ENCODE measurements around the gene ANKS1A.

ANKS1A gene

DNA sequence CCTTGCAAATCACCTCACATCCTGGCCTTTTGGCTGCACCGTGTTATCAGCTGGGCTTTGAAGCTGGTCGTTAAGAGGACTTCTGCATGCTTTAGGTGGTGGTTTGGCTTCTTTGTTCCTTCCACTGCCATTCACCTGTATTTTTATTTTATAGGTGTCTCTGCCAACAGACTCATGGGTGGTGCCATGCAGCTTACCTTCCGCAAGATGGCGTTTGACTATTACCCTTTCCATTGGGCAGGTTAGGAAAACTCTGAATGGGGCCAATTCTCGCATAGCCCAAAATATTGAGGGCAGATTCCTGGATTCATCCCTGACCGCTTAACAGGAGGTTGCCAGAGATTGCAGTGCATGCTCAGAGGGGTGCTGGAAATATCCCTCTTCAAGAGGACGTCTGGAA, 33.6 kb upstream of the ANKS1A start:
- H3K9me3 Mint-ChIP-seq, result no peaks in the 10 kb centered on the region
- TF ChIP-seq, protein P1, sequence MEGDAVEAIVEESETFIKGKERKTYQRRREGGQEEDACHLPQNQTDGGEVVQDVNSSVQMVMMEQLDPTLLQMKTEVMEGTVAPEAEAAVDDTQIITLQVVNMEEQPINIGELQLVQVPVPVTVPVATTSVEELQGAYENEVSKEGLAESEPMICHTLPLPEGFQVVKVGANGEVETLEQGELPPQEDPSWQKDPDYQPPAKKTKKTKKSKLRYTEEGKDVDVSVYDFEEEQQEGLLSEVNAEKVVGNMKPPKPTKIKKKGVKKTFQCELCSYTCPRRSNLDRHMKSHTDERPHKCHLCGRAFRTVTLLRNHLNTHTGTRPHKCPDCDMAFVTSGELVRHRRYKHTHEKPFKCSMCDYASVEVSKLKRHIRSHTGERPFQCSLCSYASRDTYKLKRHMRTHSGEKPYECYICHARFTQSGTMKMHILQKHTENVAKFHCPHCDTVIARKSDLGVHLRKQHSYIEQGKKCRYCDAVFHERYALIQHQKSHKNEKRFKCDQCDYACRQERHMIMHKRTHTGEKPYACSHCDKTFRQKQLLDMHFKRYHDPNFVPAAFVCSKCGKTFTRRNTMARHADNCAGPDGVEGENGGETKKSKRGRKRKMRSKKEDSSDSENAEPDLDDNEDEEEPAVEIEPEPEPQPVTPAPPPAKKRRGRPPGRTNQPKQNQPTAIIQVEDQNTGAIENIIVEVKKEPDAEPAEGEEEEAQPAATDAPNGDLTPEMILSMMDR (IDR thresholded peaks at IDR 0.05), result no peak
- DNase-seq, result no peak
- no peaks in the 10 kb centered on the region for H3K4me1 Mint-ChIP-seq
- H3K27me3 Mint-ChIP-seq (ENCODE audit: low read depth, poor library complexity), result no peaks in the 10 kb centered on the region
- no peak overlapping the region for H3K27ac Mint-ChIP-seq
- peaks cover 52% of the 10 kb centered on the region for H3K36me3 Mint-ChIP-seq (ENCODE audit: low read depth)
- no peak overlapping the region for H3K4me3 Mint-ChIP-seq

DNA sequence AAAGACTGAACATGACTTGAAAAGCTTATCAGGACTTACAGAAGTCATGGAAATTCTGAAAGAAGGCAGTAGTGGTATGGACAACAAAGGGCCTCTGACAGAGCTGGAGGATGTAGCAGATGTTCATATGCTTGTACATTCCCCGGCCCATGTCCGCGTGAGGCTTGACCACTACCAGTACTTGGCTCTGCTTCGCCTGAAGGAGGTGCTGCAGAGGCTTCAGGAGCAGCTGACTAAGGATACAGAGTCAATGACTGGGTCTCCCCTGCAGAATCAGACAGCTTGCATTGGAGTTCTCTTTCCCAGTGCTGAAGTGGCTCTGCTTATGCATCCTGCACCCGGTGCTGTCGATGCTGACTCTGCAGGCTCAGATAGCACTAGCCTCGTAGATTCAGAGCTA, 30.4 kb upstream of the ANKS1A start:
- Mint-ChIP-seq H3K4me1 (no peaks in the 10 kb centered on the region), H3K4me3 (no peak overlapping the region), H3K9me3 (no peaks in the 10 kb centered on the region), H3K27me3 (ENCODE audit: low read depth, poor library complexity) (no peaks in the 10 kb centered on the region), H3K27ac (no peak overlapping the region), H3K36me3 (ENCODE audit: low read depth) (peaks cover 46% of the 10 kb centered on the region)
- DNase-seq, result no peak
- TF ChIP-seq, protein P1 (IDR thresholded peaks at IDR 0.05), result no peak

DNA sequence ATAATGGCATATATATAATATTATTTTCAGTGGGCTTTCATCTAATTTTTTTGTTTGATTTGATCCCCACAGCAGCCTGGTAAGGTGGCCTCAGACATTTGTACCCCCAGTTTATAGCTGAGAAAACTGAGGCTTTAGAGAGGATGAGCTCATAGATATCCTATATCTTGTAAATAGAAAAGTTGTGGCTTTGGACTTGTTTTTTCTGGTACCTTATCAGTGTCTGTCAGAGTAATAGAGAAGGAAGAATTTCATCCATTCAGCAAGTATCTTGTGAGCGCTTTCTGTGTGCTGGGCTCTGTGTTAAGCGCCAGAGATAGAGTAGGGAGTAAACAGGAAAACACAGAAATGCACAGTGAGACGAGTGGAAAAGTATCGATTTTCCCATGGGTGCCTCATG, 29.1 kb upstream of the ANKS1A start:
- Mint-ChIP-seq H3K36me3 (ENCODE audit: low read depth) (peaks cover 52% of the 10 kb centered on the region), H3K4me3 (no peak overlapping the region), H3K4me1 (no peaks in the 10 kb centered on the region), H3K27me3 (ENCODE audit: low read depth, poor library complexity) (no peaks in the 10 kb centered on the region), H3K9me3 (no peaks in the 10 kb centered on the region), H3K27ac (no peak overlapping the region)
- TF ChIP-seq, protein P1 (IDR thresholded peaks at IDR 0.05), result no peak
- DNase-seq, result no peak

DNA sequence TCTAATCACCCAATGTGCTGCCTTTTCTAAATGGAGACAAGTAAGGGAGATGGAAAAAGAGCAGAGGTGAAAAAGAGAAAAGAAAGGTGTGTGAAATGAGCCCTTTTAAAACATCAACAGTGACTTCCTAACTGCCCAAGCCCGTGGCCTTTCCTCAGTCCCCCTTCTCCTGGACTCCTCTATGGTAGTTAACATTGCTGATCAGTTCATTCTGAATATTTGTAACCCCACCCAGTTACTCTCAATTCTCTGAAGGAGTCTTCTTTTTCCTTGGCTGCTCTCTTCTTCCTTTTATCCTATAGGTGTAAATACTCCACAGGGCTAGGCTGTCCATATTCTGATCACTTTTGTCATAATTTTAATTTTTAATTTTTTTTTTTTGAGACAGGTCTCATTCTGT, 28.3 kb upstream of the ANKS1A start:
- no peaks in the 10 kb centered on the region for H3K9me3 Mint-ChIP-seq
- no peaks in the 10 kb centered on the region for H3K4me1 Mint-ChIP-seq
- H3K4me3 Mint-ChIP-seq, result no peak overlapping the region
- H3K36me3 Mint-ChIP-seq (ENCODE audit: low read depth), result peaks cover 51% of the 10 kb centered on the region
- TF ChIP-seq, protein P1 (IDR thresholded peaks at IDR 0.05), result no peak
- no peak for DNase-seq
- H3K27me3 Mint-ChIP-seq (ENCODE audit: low read depth, poor library complexity), result no peaks in the 10 kb centered on the region
- peak overlapping the region; percentile 36 for H3K27ac Mint-ChIP-seq

DNA sequence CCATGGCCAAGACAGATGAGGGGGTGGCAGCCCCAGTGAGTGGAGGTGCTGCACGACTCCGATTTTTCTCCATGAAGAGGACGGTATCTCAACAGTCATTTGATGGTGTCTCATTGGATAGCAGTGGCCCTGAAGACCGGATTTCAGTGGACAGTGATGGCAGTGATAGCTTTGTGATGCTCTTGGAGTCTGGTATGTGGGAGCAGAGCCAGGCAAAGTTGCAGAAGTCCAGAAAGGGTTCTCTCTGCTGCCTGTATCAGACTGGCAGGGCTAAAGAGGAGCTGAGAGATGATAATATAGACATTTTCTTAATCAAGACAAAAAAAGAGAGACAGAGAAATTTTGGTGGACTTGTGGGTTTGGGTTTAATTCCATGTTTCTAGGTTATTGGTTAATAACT, 25.0 kb upstream of the ANKS1A start:
- H3K4me3 Mint-ChIP-seq, result no peak overlapping the region
- no peak for DNase-seq

DNA sequence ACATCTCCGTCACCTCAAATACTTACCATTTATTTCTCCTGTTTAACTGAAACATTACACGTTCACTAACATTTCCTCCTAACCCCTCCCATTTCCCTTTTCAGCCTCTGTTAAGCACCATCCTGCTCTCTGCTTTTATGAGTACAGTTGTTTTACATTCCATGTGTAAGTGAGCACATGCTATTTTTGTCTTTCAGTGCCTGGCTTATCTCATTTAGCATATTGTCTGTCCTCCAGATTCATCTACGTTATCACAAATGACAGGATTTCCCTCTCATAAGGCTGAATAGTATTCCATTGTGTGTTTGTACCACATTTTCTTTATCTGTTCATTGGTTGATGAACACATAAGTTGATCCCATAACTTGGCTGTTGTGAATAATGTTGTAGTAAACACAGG, 23.9 kb upstream of the ANKS1A start:
- Mint-ChIP-seq H3K27ac (no peak overlapping the region), H3K27me3 (ENCODE audit: low read depth, poor library complexity) (no peaks in the 10 kb centered on the region), H3K36me3 (ENCODE audit: low read depth) (peaks cover 42% of the 10 kb centered on the region), H3K4me1 (no peaks in the 10 kb centered on the region), H3K9me3 (no peaks in the 10 kb centered on the region), H3K4me3 (no peak overlapping the region)
- DNase-seq, result no peak
- TF ChIP-seq, protein P1 (IDR thresholded peaks at IDR 0.05), result no peak

More for the DNA sequence above, 25.0 kb upstream of the ANKS1A start:
- peaks cover 44% of the 10 kb centered on the region for H3K36me3 Mint-ChIP-seq (ENCODE audit: low read depth)
- H3K4me1 Mint-ChIP-seq, result no peaks in the 10 kb centered on the region
- TF ChIP-seq, protein P1 (IDR thresholded peaks at IDR 0.05), result no peak
- H3K27ac Mint-ChIP-seq, result peak overlapping the region; percentile 57
- no peaks in the 10 kb centered on the region for H3K27me3 Mint-ChIP-seq (ENCODE audit: low read depth, poor library complexity)
- no peaks in the 10 kb centered on the region for H3K9me3 Mint-ChIP-seq
